WTC11 (cell line): ENCODE data around the gene ACTL7A.

Experiments used
- ATF2 ChIP-seq: sonication (generic); formaldehyde crosslinking; IDR thresholded peaks from 2 replicates; pipeline ENCODE4 v1.8.1; 2022; ENCODE audit warnings: low read depth, missing genetic modification reagents, borderline replicate concordance
- CTCF ChIP-seq: fragments of 200-600 bp; IDR thresholded peaks from 2 replicates; pipeline ENCODE4 v1.8.0; 2022; ENCODE audit warnings: antibody characterized with exemption
- ELF4 ChIP-seq: sonication (generic); formaldehyde crosslinking; IDR thresholded peaks from 2 replicates; pipeline ENCODE4 v1.8.1; 2022; ENCODE audit warnings: low read depth, mild to moderate bottlenecking, moderate library complexity, missing genetic modification reagents
- ESRRA ChIP-seq: sonication (generic); formaldehyde crosslinking; IDR thresholded peaks from 2 replicates; pipeline ENCODE4 v1.8.1; 2022; ENCODE audit warnings: mild to moderate bottlenecking, missing genetic modification reagents, borderline replicate concordance
- GRHL2 ChIP-seq: fragments of 250-450 bp; sonication (Bioruptor Pico); IDR thresholded peaks from 2 replicates; pipeline ENCODE4 v1.8.0; 2022; ENCODE audit warnings: mild to moderate bottlenecking, moderate library complexity; ENCODE audit not compliant: insufficient replicate concordance, severe bottlenecking
- ZNF138 ChIP-seq: sonication (generic); formaldehyde crosslinking; conservative IDR thresholded peaks from 2 replicates; pipeline ENCODE4 v1.8.1; 2022; ENCODE audit warnings: mild to moderate bottlenecking, moderate library complexity, missing genetic modification reagents
- ZNF232 ChIP-seq: sonication (generic); formaldehyde crosslinking; IDR thresholded peaks from 2 replicates; pipeline ENCODE4 v1.8.0; 2022; ENCODE audit warnings: mild to moderate bottlenecking, missing genetic modification reagents
- TF ChIP-seq, protein P1 (sequence below): sonication (generic); formaldehyde crosslinking; IDR thresholded peaks from 2 replicates; pipeline ENCODE4 v1.8.0; 2023; ENCODE audit warnings: mild to moderate bottlenecking, missing genetic modification reagents
- TF ChIP-seq, protein P2 (sequence below): sonication (generic); formaldehyde crosslinking; IDR thresholded peaks from 2 replicates; pipeline ENCODE4 v1.8.1; 2022; ENCODE audit warnings: mild to moderate bottlenecking, moderate library complexity, missing genetic modification reagents
- TF ChIP-seq, protein P3 (sequence below): sonication (generic); formaldehyde crosslinking; IDR thresholded peaks from 2 replicates; pipeline ENCODE4 v1.8.1; 2022; ENCODE audit warnings: missing genetic modification reagents, borderline replicate concordance
- TF ChIP-seq, protein P4 (sequence below): sonication (generic); formaldehyde crosslinking; IDR thresholded peaks from 2 replicates; pipeline ENCODE4 v1.8.1; 2023; ENCODE audit warnings: mild to moderate bottlenecking, missing genetic modification reagents

DNA sequence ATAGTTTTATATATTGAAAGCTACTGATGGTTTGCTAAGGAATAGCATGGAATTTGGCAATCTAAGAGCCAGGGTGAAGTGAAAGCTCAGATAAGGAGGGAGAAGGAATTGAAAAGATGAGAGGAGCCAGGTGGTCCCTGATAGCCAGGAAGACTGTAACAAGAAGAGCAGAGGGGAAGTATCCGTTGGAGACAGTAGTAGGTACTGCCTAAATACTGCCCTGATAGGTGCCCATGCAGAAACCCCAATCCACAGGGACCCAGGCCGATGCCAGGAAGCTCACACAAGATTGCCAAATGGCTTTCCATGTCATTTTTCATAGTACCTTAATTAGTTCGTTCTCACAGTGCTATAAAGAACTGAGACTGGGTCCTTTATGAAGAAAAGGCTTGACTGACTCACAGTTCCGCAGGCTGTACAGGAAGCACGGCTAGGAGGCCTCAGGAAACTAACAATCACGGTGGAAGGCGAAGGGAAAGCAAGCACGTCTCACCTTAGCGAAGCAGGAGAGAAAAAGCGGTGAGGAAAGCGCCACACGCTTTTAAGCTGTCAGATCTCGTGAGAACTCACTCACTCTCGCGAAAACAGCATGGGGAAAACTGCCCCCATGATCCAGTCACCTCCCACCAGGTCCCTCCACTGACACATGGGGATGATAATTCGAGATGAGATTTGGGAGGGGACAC, 19.3 kb upstream of the ACTL7A start:
- TF ChIP-seq ZNF232 (CRISPR knock-in tag), result no peak
- TF ChIP-seq CTCF, result no peak
- no peak for TF ChIP-seq ZNF138 (CRISPR knock-in tag)
- TF ChIP-seq, protein P1, sequence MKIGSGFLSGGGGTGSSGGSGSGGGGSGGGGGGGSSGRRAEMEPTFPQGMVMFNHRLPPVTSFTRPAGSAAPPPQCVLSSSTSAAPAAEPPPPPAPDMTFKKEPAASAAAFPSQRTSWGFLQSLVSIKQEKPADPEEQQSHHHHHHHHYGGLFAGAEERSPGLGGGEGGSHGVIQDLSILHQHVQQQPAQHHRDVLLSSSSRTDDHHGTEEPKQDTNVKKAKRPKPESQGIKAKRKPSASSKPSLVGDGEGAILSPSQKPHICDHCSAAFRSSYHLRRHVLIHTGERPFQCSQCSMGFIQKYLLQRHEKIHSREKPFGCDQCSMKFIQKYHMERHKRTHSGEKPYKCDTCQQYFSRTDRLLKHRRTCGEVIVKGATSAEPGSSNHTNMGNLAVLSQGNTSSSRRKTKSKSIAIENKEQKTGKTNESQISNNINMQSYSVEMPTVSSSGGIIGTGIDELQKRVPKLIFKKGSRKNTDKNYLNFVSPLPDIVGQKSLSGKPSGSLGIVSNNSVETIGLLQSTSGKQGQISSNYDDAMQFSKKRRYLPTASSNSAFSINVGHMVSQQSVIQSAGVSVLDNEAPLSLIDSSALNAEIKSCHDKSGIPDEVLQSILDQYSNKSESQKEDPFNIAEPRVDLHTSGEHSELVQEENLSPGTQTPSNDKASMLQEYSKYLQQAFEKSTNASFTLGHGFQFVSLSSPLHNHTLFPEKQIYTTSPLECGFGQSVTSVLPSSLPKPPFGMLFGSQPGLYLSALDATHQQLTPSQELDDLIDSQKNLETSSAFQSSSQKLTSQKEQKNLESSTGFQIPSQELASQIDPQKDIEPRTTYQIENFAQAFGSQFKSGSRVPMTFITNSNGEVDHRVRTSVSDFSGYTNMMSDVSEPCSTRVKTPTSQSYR (CRISPR knock-in tag), result no peak
- no peak for TF ChIP-seq ESRRA (CRISPR knock-in tag)
- TF ChIP-seq, protein P2, sequence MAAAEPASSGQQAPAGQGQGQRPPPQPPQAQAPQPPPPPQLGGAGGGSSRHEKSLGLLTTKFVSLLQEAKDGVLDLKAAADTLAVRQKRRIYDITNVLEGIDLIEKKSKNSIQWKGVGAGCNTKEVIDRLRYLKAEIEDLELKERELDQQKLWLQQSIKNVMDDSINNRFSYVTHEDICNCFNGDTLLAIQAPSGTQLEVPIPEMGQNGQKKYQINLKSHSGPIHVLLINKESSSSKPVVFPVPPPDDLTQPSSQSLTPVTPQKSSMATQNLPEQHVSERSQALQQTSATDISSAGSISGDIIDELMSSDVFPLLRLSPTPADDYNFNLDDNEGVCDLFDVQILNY (CRISPR knock-in tag), result no peak
- TF ChIP-seq, protein P3, sequence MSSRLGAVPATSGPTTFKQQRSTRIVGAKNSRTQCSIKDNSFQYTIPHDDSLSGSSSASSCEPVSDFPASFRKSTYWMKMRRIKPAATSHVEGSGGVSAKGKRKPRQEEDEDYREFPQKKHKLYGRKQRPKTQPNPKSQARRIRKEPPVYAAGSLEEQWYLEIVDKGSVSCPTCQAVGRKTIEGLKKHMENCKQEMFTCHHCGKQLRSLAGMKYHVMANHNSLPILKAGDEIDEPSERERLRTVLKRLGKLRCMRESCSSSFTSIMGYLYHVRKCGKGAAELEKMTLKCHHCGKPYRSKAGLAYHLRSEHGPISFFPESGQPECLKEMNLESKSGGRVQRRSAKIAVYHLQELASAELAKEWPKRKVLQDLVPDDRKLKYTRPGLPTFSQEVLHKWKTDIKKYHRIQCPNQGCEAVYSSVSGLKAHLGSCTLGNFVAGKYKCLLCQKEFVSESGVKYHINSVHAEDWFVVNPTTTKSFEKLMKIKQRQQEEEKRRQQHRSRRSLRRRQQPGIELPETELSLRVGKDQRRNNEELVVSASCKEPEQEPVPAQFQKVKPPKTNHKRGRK (CRISPR knock-in tag), result no peak
- TF ChIP-seq, protein P4, sequence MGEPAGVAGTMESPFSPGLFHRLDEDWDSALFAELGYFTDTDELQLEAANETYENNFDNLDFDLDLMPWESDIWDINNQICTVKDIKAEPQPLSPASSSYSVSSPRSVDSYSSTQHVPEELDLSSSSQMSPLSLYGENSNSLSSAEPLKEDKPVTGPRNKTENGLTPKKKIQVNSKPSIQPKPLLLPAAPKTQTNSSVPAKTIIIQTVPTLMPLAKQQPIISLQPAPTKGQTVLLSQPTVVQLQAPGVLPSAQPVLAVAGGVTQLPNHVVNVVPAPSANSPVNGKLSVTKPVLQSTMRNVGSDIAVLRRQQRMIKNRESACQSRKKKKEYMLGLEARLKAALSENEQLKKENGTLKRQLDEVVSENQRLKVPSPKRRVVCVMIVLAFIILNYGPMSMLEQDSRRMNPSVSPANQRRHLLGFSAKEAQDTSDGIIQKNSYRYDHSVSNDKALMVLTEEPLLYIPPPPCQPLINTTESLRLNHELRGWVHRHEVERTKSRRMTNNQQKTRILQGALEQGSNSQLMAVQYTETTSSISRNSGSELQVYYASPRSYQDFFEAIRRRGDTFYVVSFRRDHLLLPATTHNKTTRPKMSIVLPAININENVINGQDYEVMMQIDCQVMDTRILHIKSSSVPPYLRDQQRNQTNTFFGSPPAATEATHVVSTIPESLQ (CRISPR knock-in tag), result no peak
- TF ChIP-seq ATF2, result no peak
- TF ChIP-seq ELF4 (CRISPR knock-in tag), result no peak
- no peak for TF ChIP-seq GRHL2 (CRISPR knock-in tag)
